NCI-H2171 treated with DMSO at 0.1 percent for 48 hours (cell line): Measurements from ENCODE around the gene RAB1A.
"Not testable (repeated sequence)": the region's sequence is repeated elsewhere in the genome, so short reads cannot be mapped to it uniquely, and the experiment has no call there.

ENCODE experiments used
- DNase-seq: peaks from one replicate; lab custom pipeline; 2025; lab: John Stamatoyannopoulos, UW

RAB1A gene

GRCh38 chr2:65136253-65136652 lies 6.3 kb upstream of the RAB1A start:
- DNase-seq, result no peak

GRCh38 chr2:65134158-65134557 lies 4.3 kb upstream of the RAB1A start:
- no peak for DNase-seq

GRCh38 chr2:65133626-65134025 lies 3.7 kb upstream of the RAB1A start:
- DNase-seq, result no peak

- DNase-seq, result not testable (repeated sequence)
Measured at GRCh38 chr2:65132930-65133329, 3.0 kb upstream of the RAB1A start.

GRCh38 chr2:65130664-65131175 lies 814 bp upstream of the RAB1A start:
- no peak for DNase-seq

GRCh38 chr2:65129286-65129825 lies 550 bp downstream of the RAB1A start:
- no peak for DNase-seq

- no peak for DNase-seq
Measured at GRCh38 chr2:65128297-65129190, 1.4 kb downstream of the RAB1A start.

- DNase-seq, result not testable (repeated sequence)
Measured at GRCh38 chr2:65125457-65125856, 4.4 kb downstream of the RAB1A start.

GRCh38 chr2:65122313-65122712 lies 7.6 kb downstream of the RAB1A start:
- no peak for DNase-seq

GRCh38 chr2:65120990-65121693 lies 8.8 kb downstream of the RAB1A start:
- DNase-seq, result peak; percentile 18

GRCh38 chr2:65116645-65117044 lies 13.3 kb downstream of the RAB1A start:
- DNase-seq, result no peak

- DNase-seq, result no peak
Measured at GRCh38 chr2:65114921-65115320, 15.0 kb downstream of the RAB1A start.

- no peak for DNase-seq
Measured at GRCh38 chr2:65113816-65114215, 16.1 kb downstream of the RAB1A start.

- peak; percentile 5 for DNase-seq
Measured at GRCh38 chr2:65113229-65113628, 16.7 kb downstream of the RAB1A start.

GRCh38 chr2:65112633-65113032 lies 17.3 kb downstream of the RAB1A start:
- no peak for DNase-seq

GRCh38 chr2:65108780-65109179 lies 21.1 kb downstream of the RAB1A start:
- no peak for DNase-seq

GRCh38 chr2:65107530-65107929 lies 22.4 kb downstream of the RAB1A start:
- no peak for DNase-seq

GRCh38 chr2:65103013-65103715 lies 26.7 kb downstream of the RAB1A start:
- peak; percentile 92 for DNase-seq

- no peak for DNase-seq
Measured at GRCh38 chr2:65101071-65101470, 28.8 kb downstream of the RAB1A start.

- DNase-seq, result no peak
Measured at GRCh38 chr2:65098741-65099140, 31.2 kb downstream of the RAB1A start.

- DNase-seq, result peak; percentile 17
Measured at GRCh38 chr2:65097844-65098243, 32.1 kb downstream of the RAB1A start.

- no peak for DNase-seq
Measured at GRCh38 chr2:65096948-65097347, 33.0 kb downstream of the RAB1A start.
